Caki2 (cell line): ENCODE measurements around the gene COLEC12. TPM values are rescaled to one million over a fixed set of nuclear protein-coding genes. Genes with fewer than 3 reads are reported as not detected.
"Not testable (repeated sequence)": the region's sequence is repeated elsewhere in the genome, so short reads cannot be mapped to it uniquely, and the experiment has no call there.

Experiments used
- DNase-seq: peaks from one replicate; pipeline ENCODE4 v3.0.0-alpha.2; 2015; ENCODE audit warnings: low read depth
- in situ Hi-C: cut with HindIII; loops from 2 replicates; pipeline ENCODE4 v1.10.0; 2016; ENCODE audit warnings: low sequenced_read_pairs, low pct_unique_long_range_greater_than_20kb, mixed read lengths
- total RNA-seq: library from RNA; depleted of rRNA; stranded (reverse); fragments of >200 nt; shearing (Covaris generic); gene quantifications from 2 replicates; pipeline ENCODE4 v1.2.3, GENCODE V29; 2014; ENCODE audit warnings: low replicate concordance; rRNA removed

COLEC12 gene
- total RNA-seq, 1 experiment from 2014 or later: 0.57 TPM

DNA sequence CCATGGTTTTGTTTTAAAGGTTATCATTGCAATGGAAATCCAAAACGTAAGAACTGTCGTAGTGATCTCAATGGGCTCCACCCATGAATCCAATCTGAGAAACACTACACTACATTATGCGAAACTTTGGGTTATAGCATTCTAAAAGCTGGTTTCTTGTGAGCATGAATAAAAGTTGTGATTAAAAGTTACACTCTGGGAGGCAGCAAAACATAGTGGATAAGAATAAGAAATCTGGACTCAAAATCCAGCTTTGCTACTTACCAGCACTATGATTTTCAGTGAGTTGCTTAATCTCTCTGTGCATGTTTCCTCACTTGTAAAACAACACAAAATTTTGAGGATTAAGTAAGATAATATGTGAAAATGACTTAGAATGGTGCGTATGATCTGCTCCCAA is 207.0 kb downstream of the COLEC12 start:
- in situ Hi-C loops: no loop called here
- DNase-seq: no peak

DNA sequence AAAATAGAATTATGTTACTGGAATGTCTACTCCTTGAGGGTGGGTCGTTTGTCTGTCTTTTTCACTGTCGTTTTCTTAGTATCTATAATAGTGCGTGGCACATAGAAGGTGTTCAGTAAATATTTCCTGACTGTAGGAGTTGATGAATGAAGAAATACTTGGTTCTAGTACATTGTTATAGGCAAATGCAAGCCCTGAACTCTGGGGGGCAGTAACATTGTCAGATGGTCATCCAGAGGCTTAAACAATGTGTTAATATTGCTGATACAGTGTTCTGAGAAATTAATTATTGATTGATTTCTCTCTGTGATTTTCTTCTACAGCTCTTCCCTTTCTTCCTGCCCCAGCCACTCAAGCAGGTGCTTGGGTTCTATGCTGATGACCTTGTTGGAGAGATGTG is 208.2 kb downstream of the COLEC12 start:
- DNase-seq: no peak
- in situ Hi-C loops: no loop called here

DNA sequence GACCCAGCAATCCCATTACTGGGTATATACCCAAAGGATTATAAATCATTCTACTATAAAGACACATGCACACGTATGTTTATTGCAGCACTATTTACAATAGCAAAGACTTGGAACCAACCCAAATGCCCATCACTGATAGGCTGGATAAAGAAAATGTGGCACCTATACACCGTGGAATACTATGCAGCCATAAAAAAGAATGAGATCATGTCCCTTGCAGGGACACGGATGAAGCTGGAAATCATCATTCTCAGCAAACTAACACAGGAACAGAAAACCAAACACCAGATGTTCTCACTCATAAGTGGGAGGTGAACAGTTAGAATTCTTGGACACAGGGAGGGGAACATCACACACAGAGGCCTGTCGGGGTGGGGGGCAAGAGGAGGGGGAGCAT is 210.5 kb downstream of the COLEC12 start:
- in situ Hi-C loops, DNase-seq: not testable (repeated sequence)

DNA sequence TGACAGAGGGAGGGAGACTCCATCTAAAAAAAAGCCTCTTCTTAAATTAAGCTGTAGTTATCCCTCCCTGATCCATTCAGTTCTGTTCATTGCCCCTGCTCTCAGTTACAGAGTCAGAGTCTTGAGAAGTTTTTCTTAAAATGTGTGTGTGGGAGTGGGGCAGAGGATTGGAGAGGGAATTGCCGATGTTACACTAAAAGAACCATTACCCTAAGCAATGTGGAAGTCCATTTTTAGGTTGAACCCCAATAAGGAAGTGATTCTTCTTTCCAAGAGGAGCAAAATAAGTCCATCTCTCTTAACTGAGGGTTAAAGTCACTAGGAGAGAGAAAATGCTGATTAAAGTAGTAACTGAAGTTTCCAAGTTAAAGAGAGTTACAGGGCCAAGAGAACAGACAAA is 211.5 kb downstream of the COLEC12 start:
- no peak for DNase-seq

DNA sequence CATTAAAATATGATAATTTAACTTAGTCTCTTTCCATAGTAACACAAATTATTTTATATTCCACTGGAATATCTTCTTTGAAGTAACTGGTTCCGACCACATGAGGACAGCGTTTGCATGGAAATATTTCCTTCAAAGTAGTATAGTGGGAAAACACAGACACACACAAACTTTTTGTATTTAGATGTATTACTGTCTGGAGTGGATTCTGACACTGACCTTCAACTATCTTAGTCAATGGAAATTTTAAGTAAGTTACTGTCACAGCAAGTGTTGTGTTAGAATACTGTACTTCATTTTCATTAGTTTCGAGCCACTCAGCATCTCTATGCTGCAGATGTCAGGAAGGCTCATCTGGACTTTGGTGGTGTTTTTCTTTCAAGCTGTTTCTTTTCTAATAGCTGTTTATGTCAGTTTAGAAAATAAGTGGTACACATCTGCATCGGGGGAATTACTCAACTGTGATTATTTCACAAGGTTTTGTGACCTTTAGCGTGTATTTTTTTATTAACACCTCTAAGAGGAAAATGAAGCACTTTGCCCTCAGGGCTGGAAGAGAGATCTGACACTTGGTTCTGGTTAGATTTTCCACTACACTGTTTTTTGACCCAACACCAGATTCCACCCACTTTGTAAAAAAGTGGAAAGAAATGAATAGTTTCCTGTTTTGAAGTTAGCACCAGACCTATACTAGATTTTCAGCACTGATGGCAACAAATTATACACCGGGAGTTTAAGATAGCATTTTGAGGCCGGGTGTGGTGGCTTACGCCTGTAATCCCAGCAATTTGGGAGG is 213.8 kb downstream of the COLEC12 start:
- DNase-seq: peak; percentile 12
- in situ Hi-C loops: no loop called here

More for the DNA sequence above, 211.5 kb downstream of the COLEC12 start:
- in situ Hi-C loops: no loop called here

DNA sequence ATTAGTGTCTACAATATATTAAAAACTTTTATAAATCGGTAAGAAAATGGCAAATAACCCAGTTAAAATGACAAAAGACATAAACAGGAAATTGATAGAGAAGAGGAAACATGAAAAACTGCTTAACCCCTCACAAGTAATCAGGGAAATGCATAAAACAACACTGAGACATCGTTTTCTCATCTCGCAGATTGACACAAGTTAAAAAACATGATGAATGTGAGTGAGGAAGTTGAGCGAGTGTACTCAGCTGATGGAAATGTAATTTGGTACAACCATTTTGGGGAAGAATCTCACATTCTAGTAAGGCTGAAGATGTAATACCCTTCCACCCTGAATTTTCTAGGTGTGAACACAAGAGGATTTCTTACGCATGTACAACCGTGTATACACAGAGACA is 214.7 kb downstream of the COLEC12 start:
- no peak for DNase-seq
- in situ Hi-C loops: no loop called here

DNA sequence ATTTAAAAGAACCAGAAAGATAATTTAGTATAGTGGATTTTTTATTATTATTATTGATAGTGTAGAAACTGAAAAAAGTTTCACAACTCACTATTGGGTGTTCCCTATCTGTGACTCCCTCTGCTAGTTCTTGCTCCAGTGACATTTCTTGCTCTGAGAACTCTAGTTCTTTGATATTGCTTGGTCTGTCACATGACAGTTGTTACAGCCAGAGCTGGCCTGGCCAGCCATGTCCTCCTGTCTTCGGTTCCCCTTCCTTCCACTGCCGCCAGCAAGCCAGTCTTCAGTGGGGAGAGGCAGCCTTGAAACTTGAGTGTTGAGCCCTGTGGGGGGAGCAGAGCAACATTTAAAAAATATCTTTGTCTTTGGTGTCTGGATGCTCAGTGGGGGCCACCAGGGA is 225.0 kb downstream of the COLEC12 start:
- DNase-seq: no peak

DNA sequence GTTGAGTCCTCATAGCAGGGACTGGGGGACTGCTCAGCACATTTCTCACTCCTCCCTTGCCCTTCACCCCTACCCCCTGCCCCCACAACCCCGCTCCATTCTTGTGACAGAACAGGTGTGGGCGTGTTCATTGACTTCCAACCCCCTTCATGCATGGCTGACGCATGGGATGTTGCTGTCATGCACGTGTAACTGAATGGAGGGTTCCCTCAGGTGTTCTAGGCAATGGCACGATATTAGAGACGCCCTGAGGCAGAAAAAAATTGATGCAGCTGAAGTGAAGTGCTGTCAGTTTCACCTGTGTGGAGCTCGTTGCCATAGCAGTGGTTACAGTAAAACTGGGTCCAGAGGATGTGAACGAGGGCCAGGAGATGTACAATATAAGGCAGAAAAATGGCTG is 226.2 kb downstream of the COLEC12 start:
- in situ Hi-C loops: no loop called here
- no peak for DNase-seq

More for the DNA sequence above, 225.0 kb downstream of the COLEC12 start:
- in situ Hi-C loops: no loop called here

DNA sequence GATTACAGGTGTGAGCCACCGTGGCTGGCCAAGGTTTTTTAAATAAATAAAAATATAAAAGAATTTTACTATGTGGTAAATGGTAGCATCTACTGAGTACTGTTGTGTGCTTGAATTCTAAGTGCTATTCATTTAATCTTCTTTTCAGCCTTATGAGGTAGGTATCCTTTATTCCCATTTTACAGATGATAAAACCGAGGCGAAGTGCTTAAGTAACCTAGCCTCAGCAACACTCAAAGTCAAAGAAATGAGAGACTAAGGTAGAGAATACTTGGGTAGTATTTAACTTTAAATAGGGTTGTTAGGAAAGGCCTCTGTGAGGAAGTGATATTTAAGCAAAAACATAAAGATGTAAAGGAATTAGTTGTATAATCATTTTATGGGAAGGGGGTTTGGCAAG is 227.0 kb downstream of the COLEC12 start:
- in situ Hi-C loops: no loop called here
- DNase-seq: no peak

DNA sequence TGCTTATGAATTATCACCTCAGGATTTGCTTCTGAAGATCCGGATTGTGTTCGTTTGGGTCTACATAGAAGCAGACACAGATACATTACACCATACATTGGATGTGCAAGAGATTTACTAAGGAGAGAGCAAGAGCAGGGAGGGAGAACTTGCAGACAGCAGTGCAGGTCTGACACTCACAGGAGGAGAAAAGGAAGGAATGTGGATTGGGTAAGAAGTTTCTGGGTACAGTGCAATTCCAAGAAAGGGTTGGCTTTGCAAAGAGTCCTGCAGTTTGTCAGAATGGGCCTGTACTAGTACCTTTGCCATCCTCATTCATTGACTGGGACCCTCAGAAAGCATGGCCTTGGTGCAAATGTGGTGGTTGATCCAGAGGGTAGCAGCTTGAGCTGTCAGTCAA is 227.9 kb downstream of the COLEC12 start:
- in situ Hi-C loops: no loop called here
- DNase-seq: no peak

DNA sequence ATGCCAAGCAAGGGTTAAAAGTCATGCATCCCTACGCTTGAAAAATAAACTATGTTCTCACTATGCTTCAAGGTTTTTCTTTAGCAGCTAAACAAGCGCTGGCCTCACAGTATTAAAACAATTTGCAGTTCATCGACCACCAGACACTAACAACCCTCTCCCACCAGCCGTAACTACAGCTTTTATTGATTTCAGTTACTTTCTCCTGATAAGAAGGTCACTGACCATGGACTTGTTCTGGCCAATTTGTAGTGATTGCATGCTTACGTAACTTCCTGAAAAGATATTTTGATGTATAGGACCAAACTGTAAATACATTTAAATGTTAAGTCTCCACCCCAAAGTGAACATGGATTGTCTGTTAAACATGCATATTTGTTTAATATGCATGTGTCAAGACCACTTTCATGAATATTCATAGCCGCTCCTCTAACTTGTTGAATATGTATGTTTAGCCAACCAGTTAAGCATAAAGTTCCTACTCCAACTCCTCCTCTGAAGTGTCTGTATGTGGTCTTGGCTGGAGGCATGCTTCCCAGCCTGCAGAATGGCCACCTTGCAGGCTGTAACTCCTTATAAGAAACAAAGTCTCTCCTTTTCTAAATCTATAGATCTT is 230.9 kb downstream of the COLEC12 start:
- peak; percentile 22 for DNase-seq
- in situ Hi-C loops: no loop called here

DNA sequence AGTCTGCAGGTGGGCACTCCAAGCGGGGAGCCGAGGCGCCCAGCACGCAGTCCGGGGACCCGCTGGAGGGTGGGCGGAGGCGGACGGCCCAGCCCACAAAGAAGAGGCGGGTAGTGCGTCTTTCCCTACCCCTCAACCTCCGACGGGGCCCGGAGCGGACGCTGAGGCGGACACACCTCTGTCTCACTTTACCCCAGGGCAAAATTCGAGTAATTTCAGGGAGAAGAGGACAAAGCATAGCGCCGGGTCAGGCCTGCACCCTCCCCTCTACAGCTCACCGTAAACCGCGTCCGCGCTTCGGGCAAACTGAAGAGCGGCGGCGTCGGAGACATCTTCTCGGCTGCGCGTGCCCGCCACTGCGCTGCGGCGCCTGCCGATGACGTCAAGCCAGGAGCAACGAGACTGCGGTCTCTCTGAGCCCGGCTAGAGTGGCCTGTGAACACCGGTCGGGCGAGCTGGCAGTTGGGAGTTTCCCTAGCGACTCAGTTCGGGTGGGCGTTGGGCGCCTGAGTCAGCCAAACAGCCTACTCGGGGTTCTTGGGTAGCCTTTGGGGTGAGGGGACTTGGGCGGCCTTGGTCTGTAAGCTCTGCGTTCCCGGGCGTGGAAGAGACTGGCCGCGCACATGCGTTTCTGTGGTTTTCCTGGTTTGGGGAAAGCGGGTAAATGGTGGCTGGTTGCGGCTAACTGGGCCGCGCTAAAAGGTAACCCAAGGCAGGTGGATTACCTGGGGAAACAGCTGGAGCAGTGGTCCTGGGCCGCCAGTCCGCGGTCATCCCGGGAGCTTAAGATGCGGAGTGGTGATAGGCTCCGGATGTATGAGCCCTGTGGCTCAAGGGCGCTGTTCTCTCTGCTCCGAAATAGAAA is 232.6 kb downstream of the COLEC12 start, which contains the start of gene THOC1:
THOC1 (minus strand) TSS at position 360 of the 865 bp plus-strand sequence; CDS start at position 332, 28 bp downstream.
- peak; percentile 86 for DNase-seq
- in situ Hi-C loops: no loop called here

DNA sequence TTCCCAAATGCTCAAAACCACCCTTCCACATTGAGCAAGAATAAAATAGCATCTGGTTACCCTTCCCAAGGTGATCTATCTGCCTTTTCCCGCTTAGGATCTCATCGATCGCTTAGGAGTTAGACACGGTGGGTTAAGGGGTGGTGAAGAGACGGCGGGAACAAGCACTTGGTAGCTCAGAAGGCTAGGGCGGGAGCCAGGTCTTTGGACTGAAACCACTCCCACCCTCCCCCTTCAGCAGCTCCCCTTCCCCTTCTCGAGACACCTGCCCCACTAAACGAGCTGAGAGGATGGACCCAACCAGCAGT is 233.2 kb downstream of the COLEC12 start:
- in situ Hi-C loops: no loop called here
- DNase-seq: no peak

Other genes starting within 250 kb of the COLEC12 start
- 19.4 and 21.0 TPM in 2 replicates for gene THOC1, start 232.7 kb downstream of the COLEC12 start, total RNA-seq
- not detected in 2 replicates for gene CETN1, start 79.7 kb upstream of the COLEC12 start, total RNA-seq
- gene CLUL1, start 96.3 kb upstream of the COLEC12 start, total RNA-seq: not detected in 2 replicates
- 169 and 173 TPM in 2 replicates for gene TYMS, start 157.0 kb upstream of the COLEC12 start, total RNA-seq
- gene ENOSF1, start 211.9 kb upstream of the COLEC12 start, total RNA-seq: 77.6 and 79.1 TPM in 2 replicates